SK-N-MC (cell line): ENCODE data around the gene ARHGAP23.

Experiments used
- DNase-seq: peaks from one replicate; pipeline ENCODE4 v3.0.0-alpha.2; 2011; ENCODE audit warnings: low read depth, low spot score
- H3K27ac ChIP-seq: fragments of 200-600 bp; sonication (generic); 2 replicates; pipeline ENCODE4 v1.5.1; 2016; ENCODE audit warnings: mixed run types
- H3K36me3 ChIP-seq: fragments of 200-600 bp; sonication (generic); 2 replicates; pipeline ENCODE4 v1.6.1; 2017; ENCODE audit warnings: antibody characterized with exemption, low read length, mixed read lengths; ENCODE audit not compliant: insufficient read depth
- H3K4me3 ChIP-seq: fragments of 200-600 bp; sonication (generic); 2 replicates; pipeline ENCODE4 v1.5.1; 2016
- H3K9ac ChIP-seq: fragments of 200-600 bp; sonication (generic); 2 replicates; pipeline ENCODE4 v1.8.0; 2017; ENCODE audit warnings: mixed run types, mixed read lengths; ENCODE audit not compliant: insufficient read length
- H3K9me3 ChIP-seq: fragments of 200-600 bp; sonication (generic); 2 replicates; pipeline ENCODE4 v1.6.1; 2017; ENCODE audit warnings: low read depth, mild to moderate bottlenecking, antibody characterized with exemption, low read length, moderate library complexity, mixed read lengths
- EZH2 ChIP-seq: fragments of 200-600 bp; sonication (generic); IDR thresholded peaks from one replicate; pipeline ENCODE4 v1.6.1; 2017; ENCODE audit warnings: antibody characterized with exemption
- FOXP2 ChIP-seq: optimal IDR thresholded peaks from 2 replicates; pipeline ENCODE3; 2011; ENCODE audit warnings: mild to moderate bottlenecking, moderate library complexity; ENCODE audit not compliant: insufficient read depth; ENCODE audit errors: extremely low read length, control extremely low read depth
- POLR2AphosphoS5 ChIP-seq: IDR thresholded peaks from 2 replicates; pipeline ENCODE4 v1.6.1; 2012; ENCODE audit warnings: mild to moderate bottlenecking, low read depth, low read length, borderline replicate concordance

Gene ARHGAP23

DNA sequence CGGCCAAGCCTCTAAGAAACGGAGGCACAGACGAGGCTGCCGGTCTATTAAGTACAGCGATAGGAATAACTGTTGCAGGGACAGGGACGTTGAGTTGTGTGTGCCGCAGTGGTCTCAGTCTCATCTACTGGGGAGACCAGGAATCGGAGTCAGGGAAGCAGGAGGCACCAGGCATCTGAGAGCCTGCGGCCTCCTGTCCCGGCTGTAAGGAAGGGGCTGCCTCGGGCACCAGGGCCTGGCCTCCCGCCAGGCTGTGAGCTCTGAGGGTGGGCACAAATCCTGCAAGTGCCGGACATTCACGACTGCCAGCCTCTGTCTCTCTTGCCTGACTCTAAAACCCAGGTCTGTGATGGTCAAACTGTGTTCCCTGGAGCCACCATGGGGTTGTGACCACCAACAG lies 76.0 kb downstream of the ARHGAP23 start:
- no peak for DNase-seq
- H3K27ac ChIP-seq: no peak overlapping the region
- H3K4me3 ChIP-seq: no peak overlapping the region
- H3K36me3 ChIP-seq: peaks cover 5% of the 10 kb centered on the region; the same call in 1 of the 2 replicates
- H3K9ac ChIP-seq: no peak overlapping the region
- TF ChIP-seq FOXP2 (no peak), POLR2AphosphoS5 (no peak), EZH2 (no peak)
- H3K9me3 ChIP-seq: no peaks in the 10 kb centered on the region

- DNase-seq: no peak
- no peak for TF ChIP-seq FOXP2
- no peak for TF ChIP-seq EZH2
- TF ChIP-seq POLR2AphosphoS5: no peak
- H3K27ac ChIP-seq: no peak overlapping the region
These were observed 79.2 kb downstream of the ARHGAP23 start for GRCh38 chr17:38507436-38507835.

GRCh38 chr17:38507921-38508569 lies 79.8 kb downstream of the ARHGAP23 start:
- Histone ChIP-seq H3K9ac (no peak overlapping the region), H3K27ac (no peak overlapping the region), H3K9me3 (no peaks in the 10 kb centered on the region), H3K4me3 (no peak overlapping the region), H3K36me3 (no peaks in the 10 kb centered on the region; the same call in 1 of the 2 replicates)
- no peak for TF ChIP-seq FOXP2
- no peak for TF ChIP-seq EZH2
- no peak; the same call in 1 of the 2 replicates for TF ChIP-seq POLR2AphosphoS5
- no peak for DNase-seq

More at GRCh38 chr17:38507436-38507835, 79.2 kb downstream of the ARHGAP23 start:
- Histone ChIP-seq H3K9me3 (no peaks in the 10 kb centered on the region), H3K4me3 (no peak overlapping the region), H3K9ac (no peak overlapping the region), H3K36me3 (no peaks in the 10 kb centered on the region; the same call in 1 of the 2 replicates)

DNA sequence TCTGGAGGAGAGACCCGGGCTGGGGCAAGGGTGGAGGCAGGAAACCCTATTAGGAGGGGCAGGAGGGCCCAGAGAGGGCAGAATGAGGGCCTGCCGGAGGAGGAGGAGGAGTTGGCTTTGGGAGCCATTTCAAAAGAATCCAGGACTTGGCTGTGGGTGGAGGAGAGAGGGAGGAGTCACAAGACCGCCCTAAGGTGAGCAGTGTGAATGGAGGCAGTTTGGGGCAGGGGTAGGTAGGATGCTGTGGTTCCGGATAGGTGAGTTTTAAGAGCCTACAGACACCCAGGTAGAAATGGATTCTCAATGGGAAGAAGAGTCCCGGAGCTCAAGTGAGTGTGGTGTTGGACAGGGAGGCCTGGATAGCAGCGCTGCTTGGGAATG lies 80.3 kb downstream of the ARHGAP23 start:
- no peaks in the 10 kb centered on the region for H3K9me3 ChIP-seq
- no peak overlapping the region for H3K4me3 ChIP-seq
- no peak for DNase-seq
- no peak for TF ChIP-seq POLR2AphosphoS5
- TF ChIP-seq FOXP2: no peak
- TF ChIP-seq EZH2: no peak
- H3K36me3 ChIP-seq: no peaks in the 10 kb centered on the region; the same call in 1 of the 2 replicates
- H3K9ac ChIP-seq: no peak overlapping the region
- no peak overlapping the region for H3K27ac ChIP-seq

DNA sequence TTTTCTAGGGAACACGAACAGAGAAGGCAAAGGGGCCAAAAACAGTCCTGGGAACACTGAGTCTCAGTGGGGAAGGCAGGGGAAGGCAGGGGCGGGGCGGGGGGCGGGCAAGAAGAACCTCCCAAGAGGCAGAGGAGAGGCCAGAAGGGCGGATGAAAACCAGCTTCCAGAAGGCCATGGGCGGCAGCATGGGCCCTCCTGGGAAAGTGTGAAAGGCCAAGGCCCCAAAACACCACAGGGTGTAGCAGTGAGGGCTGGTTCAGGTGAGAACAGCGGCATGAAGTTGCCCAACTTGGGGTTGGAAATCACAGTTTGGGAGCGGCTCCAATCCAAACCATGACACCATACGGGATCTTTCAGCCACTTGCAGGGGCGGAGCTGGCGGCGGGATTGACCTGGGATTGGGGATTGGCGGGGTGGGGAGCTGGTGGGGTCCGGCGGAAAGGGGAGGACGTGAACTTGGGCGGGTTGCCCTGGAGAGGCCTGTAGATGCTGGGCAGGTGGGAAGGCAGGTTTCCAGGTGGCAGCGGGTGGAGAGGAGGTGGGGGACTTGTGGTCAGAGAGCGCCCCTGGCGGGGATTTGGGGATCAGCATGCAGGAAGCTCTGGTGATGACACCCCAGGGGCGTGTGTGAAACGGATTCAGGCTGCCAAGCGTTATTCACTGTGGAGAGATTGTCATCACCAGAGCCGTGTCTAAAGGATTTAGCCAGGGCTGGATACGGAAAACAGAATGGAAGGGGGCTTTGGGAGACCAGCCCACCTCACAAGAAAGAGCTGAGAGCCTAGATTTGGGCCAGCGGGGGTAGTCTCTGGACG lies 80.9 kb downstream of the ARHGAP23 start:
- Histone ChIP-seq H3K36me3 (no peaks in the 10 kb centered on the region; the same call in 1 of the 2 replicates), H3K4me3 (peak overlapping the region; percentile 59), H3K9ac (no peak overlapping the region), H3K9me3 (no peaks in the 10 kb centered on the region), H3K27ac (no peak overlapping the region)
- peak; percentile 24 for DNase-seq
- TF ChIP-seq POLR2AphosphoS5 (peak; percentile 22; the same call in 1 of the 2 replicates), FOXP2 (no peak)

GRCh38 chr17:38509772-38510420 lies 81.6 kb downstream of the ARHGAP23 start:
- peak overlapping the region; percentile 59 for H3K4me3 ChIP-seq
- H3K36me3 ChIP-seq: no peaks in the 10 kb centered on the region
- no peaks in the 10 kb centered on the region for H3K9me3 ChIP-seq
- TF ChIP-seq EZH2: no peak
- no peak for TF ChIP-seq FOXP2
- TF ChIP-seq POLR2AphosphoS5: no peak
- DNase-seq: no peak
- no peak overlapping the region for H3K27ac ChIP-seq
- no peak overlapping the region for H3K9ac ChIP-seq

GRCh38 chr17:38510421-38511149 lies 82.3 kb downstream of the ARHGAP23 start:
- H3K4me3 ChIP-seq: peak overlapping the region; percentile 59
- H3K9ac ChIP-seq: no peak overlapping the region
- DNase-seq: no peak
- H3K9me3 ChIP-seq: no peaks in the 10 kb centered on the region
- H3K27ac ChIP-seq: no peak overlapping the region
- no peak for TF ChIP-seq POLR2AphosphoS5
- TF ChIP-seq EZH2: no peak
- no peak for TF ChIP-seq FOXP2
- no peaks in the 10 kb centered on the region for H3K36me3 ChIP-seq
